GM21381 (cell line): Measurements from ENCODE around the gene LNX2.

ENCODE experiments used
- ATAC-seq: cut with Tn5 transposase; IDR thresholded peaks from one replicate; pipeline ENCODE4 v1.9.1; 2021; ENCODE audit warnings: mild to moderate bottlenecking, moderate library complexity; ENCODE audit not compliant: unreplicated experiment

LNX2 gene

DNA sequence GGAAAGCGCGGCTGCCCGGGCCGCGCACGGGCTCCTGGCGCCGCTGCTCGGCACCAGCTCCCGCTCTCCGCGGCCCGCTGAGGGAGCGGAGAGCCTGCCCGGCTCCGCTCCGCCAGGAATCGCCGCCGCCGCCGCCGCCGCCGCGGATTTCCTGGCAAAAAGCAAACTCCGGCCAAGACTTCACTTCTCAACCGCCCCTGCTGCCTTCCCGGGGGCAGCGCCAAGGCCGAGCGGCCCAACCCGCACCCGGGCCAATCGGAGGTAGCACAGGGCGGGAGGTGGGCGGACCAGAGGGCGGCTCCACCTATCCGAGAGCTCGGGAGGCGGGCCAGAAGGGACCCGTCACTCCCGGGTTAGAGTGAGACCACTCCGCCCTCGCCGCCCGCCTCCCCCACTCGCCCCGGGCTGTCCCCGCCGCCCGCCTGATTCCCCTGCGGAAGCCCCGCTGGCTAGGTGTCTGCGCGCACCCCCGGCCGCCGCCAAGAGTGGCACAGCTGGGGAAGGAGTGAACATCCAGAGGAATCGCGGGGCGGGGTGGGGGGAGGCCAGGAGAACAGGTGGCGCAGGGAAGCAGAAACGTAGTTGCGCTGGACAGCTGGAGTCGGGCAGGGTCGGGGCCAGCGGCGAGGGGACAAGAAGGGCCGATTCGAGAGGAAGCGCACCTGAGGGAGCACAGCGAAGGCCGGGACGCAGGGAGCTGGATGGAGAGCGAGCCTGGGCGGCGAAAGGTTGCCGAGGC, at the start of gene LNX2:
LNX2 (minus strand) TSS at position 153 of the 739 bp plus-strand sequence. CDS start 38,826 bp downstream, outside the sequence.
- ATAC-seq: peak; percentile 82

DNA sequence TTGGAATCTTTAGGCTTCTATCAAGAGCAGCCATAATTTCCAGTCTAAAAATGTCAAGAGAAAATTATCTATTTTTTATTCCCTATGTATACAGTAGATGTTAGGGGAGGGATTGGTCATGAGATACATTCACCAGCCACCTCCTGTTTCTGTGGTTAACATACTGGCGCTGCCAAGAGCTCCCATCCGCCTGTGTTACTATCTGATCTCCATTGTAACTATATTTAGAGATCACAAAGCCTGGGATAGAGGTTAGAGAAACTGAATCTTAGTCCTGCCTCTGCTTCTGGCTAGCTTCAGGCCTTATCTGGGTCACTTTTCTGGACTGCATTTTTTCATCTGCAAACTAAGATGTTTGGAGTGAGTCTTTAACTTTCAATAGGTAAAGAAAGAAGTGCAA, 47.6 kb upstream of the LNX2 start:
- ATAC-seq: no peak

DNA sequence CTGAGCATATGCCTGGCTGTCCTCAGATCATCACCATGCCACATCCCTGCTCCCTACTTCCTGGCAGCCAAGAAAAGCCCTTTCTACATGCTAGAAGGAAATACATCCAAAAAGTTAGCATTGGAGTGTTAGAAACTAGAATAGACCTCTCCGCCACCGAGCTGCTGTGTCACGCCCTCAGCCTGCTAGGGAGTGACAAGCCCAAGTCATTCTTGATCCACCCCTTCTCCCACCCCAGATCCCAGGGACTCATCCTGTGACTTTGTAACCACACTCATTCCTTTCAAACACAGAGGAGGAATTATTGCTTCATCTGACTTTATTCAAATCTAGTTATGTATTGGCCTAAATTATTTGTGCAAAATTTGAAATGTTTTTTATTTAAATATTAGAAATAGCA, 46.6 kb upstream of the LNX2 start:
- no peak for ATAC-seq

DNA sequence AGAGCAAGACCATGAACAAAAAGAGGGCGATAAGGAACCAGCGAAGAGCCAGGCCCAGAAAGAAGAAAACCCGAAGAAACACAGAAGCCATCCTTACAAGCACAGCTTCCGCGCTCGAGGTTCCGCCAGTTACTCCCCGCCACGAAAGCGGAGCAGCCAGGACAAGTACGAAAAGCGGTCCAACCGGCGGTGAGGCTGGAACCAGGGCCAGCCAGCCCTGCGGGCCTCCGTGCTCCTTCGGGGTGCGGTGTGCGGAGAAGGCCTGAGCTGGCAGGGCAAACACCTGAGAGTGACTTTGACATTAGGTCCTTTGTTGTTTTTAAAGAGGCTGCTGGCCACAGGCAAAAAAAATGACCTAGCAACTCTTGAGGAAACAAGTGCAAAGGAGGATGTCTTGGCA, 45.4 kb upstream of the LNX2 start:
- no peak for ATAC-seq

DNA sequence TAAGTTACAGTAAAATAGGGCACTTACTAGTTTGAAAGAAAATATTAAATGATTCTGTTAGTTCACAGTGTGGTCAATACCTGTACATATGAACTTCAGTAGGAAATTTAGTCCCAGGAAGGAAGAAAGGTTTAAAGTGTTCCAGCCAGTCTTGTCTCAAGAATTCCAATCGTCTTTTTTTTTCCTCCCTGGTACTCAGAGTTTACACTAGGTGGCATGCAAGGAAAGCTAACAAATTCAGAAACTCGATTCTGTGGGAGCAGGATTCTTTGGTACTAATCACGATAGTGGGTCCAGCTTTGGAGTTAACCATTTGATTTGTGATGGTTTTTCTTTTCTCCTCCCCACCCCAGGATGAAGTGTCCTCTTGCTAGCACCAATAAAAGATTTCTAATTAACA, 45.0 kb upstream of the LNX2 start:
- no peak for ATAC-seq

DNA sequence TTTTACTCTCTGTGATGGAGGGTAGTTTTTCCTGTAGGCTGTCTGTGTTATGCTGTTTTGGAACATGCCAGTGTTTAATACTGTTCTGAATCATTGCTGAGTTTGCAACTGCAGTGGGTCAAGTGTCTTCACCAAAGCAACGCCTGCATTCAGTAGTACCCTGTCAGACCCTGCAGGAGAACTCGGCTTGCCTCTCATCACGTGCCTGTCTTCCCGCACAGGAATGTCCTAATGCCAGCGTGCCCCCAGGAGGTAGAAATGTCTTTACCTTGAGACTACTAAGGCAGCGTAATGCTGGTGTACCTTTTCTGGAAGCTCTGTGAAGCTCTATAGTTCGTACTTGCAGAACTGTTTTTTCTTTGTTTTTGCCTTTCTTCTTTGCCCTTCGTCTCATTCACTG, 43.6 kb upstream of the LNX2 start:
- ATAC-seq: no peak

DNA sequence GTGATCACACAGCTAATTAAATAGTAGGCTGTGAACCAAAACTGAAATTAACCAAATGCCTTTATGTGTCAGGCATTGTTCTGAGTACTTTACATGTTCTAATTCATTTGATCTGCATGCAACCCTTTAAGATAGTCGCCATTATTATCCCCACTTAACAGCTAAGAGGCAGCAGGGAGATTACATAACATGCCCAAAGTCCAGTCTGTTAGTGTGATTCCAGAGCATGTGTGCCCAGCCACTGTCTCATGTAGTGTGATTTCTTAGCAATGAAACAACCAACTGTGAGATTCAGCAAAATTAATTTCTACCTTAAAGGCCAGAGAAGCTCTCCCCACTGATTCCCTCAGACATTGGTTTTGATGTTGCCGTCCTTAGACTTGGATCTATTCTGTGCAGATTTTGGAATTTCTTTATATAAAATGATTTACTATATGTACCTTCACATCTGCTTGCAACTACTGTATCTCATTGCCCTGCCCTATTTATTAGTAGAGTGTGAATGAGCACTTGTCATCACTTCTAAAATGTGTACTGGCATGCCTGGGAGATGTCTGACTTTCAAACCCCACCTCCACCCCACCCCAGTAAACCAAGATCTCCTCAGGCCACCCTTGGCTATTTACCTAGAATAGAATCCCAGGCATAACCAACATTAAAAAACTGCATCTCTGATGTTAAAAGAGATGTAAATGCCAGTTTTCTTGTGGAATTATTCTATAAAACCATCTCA, 42.6 kb upstream of the LNX2 start:
- ATAC-seq: no peak

DNA sequence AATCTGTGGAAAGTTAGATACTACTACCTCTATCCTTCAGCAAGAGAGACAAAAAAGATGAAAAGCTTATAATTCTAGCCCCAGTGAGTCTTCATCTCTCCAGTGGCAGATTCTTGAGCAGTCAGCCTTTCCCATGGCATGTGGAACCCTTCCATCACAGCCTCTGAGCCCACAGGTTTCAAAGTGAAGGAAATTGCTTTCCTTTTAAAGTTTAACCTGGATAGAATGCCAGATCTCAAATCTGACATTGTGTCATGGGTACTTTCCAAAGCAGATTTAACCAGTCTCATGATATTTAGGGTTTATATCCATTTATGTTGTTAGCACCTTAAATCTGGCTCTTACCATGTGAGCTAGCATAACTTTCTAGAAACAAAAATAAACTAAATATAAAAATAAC, 40.7 kb upstream of the LNX2 start:
- ATAC-seq: no peak

DNA sequence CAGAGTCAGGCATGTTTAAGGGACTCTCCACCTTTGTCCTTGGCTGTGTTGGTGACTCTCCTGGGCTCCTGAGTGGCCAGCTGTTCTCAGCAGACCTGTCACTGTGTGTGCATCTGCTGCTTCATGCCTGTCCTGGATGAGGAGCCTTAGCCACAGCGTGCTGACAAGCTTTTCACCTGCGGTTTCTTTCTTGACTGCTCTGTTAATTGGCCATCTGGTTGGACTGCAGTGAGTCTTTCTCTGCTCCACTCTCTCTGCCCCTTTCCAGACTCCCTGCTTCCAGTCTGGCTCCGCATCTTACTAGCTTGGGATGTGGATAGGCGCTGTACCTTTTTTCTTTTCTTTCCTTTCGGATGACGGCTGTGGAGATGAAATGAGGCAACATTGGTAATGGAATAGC, 40.2 kb upstream of the LNX2 start:
- no peak for ATAC-seq

DNA sequence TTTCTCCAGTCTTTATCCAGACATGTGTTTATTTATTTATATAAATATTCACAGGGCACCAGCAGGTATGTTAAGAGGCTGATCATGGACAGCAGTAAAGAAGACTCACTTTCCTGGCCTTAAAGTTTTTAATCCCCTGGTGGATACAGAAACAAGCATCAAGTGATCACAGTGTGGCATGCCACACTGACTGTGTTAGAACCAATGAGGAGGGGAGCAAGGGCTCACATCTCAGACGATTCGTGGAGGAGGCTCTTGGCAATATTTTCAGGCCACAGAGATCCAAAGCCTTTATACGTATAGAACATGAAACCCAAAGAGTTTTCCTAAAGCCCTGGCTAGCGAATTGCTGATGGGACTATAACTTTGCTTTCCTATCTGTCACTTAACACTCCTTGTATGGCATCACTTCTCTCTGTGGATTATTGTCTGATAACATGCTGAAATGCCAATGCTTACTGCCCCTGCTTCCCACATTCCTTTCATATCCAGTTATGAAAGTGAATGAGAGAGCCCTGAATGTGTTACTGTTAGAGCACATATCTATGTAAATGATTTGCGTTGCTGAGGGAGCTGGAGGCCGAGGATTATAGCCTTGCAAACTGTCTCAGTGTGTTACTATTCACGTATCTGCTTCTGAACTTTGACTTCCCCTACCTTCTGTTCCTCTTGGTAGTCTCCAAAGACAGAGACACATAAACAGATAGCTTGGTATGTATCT, 39.0 kb upstream of the LNX2 start:
- ATAC-seq: no peak

DNA sequence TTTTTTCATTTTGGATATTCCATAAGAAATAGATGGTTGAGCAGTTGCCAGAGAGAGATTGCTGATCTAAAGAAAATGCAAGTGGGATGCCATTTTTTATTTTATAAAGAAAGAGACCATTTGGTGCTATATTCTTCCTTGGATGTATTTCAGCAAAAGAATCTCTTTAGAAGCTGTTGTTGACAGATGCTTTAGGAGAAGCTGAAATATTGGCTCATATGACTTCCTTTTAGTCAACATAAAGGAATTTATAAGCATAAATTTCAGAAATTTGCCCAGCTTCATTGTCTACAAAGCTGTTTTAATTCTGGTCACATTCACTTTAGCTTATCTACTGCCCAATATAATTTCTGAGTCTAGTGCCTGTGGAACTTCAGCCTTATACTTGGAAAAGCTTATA, 38.2 kb upstream of the LNX2 start:
- ATAC-seq: no peak

DNA sequence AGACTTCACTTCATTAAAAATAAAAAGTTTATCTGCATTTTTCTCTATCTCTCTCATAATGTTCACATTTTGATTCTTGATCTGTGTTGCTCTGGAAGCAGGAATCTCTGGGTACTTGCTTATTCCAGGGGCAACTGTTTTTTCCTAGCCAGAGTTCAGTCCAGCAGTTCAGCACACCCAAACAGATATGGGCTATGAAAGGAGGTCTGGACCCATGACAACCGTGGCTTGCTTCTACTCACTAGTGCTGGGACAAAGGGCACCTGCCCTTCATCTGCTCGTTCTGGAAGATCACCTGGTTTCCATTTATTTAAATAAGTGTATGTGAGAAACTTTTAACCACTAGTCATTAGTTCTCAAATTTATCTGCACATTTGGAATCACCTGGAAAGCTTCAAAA, 37.4 kb upstream of the LNX2 start:
- no peak for ATAC-seq

DNA sequence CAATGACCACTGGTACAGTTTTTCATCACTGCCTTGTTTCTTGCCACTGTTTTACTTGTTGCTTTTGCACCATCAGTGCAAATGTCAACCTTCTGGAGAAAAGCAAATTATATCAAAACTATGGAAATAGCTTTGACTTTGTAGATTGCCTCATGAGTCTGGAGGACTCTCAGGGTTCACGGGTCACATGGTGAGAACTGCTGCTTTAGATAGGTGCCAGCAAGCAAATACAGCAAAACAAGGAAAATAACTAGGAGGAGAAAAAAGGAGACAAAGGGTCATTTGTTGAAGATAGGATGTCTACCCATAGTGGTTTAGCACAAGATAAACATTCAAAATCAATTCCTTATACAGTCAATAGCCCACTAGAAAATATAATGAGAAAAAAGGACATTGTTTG, 34.5 kb upstream of the LNX2 start:
- ATAC-seq: no peak

DNA sequence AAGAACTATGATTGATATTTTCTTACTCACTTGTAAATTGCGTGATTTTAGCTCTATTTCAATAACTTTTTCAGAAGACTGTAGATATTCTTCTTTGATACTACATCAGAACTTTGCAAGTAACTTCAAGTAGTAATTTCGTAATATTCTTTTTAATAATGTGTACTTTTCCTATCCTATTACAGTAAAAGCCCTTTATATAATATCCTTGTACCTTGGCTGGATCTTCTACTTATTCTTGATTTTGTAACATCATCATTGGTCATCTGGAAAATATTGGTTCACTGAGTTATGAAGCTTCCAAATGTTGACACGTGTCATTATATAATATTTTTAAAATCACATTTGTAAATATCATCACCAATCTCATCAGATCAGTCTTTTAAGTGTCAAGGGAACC, 33.7 kb upstream of the LNX2 start:
- no peak for ATAC-seq

DNA sequence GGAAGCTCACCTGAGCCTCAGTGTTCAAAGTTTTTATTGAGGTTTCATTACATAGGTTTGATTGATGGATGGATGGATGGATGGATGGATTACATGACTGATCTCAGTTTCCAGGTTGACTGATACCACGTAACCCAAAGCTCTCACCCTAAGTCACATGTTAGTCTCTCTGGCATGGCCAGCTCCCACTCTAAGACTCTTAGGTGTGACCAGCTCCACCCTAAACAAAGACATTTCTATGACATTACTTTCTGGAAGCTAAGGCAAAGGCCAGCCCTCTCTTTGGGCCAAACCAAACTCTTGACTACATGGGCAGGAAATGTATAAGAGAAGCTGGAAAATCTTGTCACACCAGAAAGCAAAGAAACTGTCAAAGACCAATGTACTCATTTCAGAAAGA, 30.0 kb upstream of the LNX2 start:
- ATAC-seq: no peak

DNA sequence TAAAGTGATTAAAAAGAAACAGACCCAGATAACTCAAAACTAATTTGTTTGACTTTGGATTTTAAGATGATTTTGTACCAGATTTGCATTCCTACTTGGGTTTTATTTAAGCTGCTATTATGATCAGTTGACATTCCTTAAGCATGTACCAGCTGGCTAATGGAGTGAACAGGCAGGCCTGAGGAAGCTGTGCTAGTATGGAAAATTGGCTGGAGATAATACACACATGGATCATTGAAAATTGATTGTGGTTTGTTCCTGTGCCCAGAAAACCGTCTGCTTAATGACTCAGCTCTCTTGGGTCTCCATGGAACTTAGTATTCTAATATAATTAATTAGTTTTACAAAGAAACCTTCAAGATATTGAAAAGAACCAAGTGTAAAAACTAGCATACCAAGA, 24.0 kb upstream of the LNX2 start:
- ATAC-seq: no peak

DNA sequence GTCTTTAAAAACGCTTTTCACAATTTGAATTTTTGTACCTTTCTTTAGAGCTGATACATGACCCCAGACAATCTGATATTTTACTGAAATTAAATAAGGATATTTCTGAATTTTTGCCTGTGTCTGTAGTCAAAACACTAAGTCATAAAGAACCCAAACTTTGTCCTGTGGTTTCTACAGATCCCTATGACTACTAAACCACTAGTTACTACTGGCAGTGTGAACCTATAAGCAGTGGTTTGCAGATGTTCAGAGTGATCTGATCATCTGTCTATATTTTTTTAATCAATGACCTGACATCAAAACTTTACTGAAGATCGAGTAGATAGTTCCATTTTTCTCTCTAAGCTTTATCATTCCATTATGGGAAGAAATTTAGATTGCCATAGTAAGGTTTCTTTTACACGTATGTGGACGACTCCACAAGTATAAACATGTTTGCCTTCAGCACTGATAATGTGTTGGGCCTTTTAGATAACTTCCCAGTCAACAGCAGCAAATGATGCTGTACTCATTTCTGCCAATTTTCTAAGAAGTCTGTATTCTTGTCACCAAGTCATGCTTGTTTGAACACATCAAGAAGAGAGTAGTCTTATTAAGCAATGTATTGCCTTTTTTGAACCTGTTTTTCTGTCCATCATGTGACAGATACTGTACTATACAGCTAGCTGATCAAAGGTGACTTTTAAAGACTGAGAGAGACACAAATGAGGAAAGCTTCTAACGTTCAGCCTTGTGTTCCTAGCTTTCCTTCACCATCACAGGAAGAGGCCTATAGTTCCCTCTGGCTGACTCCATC, 23.2 kb upstream of the LNX2 start:
- no peak for ATAC-seq

DNA sequence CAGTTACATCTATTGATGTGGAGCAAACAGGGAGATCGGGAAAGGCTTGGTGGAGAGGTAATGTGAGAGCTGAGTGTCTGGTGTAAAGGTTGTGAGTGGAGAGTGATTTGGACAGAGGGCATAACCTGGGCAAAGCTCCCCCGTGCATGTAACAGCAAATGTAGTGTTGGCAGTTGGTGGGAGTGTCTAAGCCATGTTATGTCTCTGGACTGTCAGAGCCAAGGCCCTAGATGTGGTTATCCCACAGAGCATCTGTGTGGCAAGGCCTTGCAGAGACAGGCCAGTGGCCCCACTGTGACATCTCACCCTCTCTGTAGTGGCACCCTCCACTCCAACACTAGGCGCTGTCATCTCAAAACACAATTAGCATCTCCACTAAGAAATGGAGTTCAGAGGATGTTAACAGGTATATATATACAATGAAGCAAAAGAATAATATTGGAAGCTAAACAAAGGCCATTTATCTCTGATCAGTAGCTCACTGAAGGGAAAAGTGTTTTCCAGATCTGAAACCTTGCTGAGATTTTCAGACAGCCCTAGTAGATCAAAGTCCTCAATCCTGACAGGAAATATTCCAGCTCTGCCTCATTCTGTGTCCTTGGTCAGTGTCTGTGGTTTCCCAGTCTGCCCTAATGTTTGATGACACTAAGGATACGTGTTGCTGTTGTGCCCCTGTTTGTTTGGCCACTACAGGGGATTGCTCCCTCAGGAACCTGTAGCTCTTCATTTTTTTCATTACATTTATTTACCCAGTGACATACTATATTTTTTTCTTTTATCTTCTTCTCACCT, 21.6 kb upstream of the LNX2 start:
- no peak for ATAC-seq

DNA sequence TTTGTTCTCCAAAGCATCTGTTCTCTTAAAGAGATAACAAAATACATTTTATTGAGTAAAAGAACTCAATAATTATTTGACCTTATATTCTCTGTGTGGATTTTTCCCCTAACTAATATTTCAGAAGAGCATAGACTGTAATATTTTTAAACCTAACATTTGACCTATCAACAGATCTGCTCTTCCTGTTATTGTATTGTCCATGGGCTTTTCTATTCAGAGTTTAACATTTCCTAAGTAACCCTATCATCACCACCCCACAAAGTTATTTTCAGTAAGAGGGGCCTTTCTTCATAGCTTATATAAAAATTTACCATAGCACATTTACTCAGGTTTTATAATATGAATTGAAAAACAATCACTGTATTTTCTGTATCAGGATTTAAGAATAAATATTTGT, 18.9 kb upstream of the LNX2 start:
- ATAC-seq: no peak

DNA sequence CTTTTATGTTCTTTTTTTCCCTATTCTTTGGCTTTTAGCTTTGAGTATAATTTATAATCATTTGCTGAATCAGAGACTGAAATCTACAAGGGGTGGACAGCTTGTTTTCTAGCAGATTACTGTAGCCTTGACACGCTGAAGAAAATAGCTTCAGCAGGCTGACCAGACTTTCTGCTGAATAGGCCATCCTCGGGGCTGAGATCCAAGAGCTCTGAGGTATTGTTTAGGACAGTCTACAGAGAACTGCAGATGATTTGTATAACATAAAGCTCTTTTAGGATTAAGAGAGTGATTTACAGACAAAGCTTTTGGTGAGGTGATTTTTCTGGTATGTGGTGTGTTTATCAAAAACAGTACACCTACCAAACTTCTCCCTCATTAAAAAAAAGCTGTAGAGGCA, 18.2 kb upstream of the LNX2 start:
- no peak for ATAC-seq
